Subcutaneous adipose tissue (tissue), 4 donors: ENCODE data around the gene CPPED1. TPM values are rescaled to one million over a fixed set of nuclear protein-coding genes. Genes with fewer than 3 reads are reported as not detected.

Experiments
- total RNA-seq, 4 donors: library from RNA; depleted of rRNA; stranded (reverse); fragments of >200 nt; gene quantifications; one replicate each; pipeline ENCODE4 v1.1.0, GENCODE V29; 2016
- TF ChIP-seq, protein P1 (sequence below): fragments of 450-650 bp; IDR thresholded peaks from one replicate; pipeline ENCODE4 v1.5.1; 2016; ENCODE audit warnings: low read depth, mild to moderate bottlenecking, control low read depth, antibody characterized with exemption, moderate library complexity

The CPPED1 gene
- total RNA-seq, 4 donors from 2014 or later = 15.3 to 32.0 (median 23.3) TPM

DNA sequence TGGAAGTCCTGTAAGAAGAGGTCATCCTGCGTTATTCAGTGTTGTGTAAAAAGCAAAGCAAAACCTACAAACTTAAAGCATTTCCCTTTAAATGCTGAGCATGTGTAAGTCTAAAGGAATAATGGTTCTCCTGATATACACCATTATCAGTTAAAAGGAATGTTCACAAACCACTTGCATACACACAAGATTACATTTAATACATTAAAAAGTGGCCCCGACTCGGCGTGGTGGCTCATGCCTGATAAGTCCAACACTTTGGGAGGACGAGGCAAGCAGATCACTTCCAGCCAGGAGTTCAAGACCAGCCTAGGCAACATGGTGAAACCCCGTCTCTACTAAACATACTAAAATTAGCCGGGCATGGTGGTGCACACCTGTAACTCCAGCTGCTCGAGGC is 30.5 kb downstream of the CPPED1 start:
- TF ChIP-seq, protein P1, sequence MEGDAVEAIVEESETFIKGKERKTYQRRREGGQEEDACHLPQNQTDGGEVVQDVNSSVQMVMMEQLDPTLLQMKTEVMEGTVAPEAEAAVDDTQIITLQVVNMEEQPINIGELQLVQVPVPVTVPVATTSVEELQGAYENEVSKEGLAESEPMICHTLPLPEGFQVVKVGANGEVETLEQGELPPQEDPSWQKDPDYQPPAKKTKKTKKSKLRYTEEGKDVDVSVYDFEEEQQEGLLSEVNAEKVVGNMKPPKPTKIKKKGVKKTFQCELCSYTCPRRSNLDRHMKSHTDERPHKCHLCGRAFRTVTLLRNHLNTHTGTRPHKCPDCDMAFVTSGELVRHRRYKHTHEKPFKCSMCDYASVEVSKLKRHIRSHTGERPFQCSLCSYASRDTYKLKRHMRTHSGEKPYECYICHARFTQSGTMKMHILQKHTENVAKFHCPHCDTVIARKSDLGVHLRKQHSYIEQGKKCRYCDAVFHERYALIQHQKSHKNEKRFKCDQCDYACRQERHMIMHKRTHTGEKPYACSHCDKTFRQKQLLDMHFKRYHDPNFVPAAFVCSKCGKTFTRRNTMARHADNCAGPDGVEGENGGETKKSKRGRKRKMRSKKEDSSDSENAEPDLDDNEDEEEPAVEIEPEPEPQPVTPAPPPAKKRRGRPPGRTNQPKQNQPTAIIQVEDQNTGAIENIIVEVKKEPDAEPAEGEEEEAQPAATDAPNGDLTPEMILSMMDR = no peak

DNA sequence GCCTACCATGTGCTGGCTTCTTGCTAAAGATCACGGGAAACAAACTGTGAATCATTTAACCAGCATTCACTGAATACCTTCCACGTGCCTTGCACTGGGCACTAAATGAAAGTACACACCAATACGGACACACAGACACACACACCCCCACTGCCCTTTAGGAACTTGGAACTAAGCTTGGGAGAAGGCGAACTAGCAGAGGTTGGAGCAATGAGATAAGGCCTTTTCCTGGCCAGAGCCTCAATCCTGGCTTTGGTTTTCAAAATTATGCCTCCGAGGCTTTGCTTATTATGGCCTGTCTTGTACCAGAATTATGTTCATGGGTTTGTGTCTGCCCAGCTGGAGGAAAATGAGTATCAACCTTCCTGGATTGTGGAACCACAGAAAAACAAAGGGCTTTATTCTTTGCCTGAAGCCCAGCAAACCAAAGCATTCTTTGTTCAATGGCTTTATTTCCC is 32.3 kb downstream of the CPPED1 start:
- TF ChIP-seq, protein P1 = no peak

DNA sequence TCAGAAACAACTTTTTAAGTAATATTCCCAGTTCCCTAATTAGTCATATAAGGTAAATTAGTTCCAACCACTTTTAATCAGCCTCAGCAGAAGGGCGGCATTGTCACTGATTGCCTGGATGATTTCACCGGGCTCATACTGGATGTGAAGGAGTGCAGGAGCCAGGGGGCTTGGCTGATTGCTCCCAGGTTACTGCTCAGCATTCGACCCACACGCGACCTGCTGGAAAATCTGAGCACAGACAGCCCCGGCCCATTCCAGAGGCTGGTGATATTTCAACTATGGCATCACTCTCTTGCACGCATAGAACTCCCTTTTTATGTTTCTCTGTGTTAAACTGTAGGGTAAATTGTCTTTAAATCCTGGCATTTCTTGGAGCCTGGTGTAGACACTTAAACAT is 34.2 kb downstream of the CPPED1 start:
- TF ChIP-seq, protein P1 = no peak

DNA sequence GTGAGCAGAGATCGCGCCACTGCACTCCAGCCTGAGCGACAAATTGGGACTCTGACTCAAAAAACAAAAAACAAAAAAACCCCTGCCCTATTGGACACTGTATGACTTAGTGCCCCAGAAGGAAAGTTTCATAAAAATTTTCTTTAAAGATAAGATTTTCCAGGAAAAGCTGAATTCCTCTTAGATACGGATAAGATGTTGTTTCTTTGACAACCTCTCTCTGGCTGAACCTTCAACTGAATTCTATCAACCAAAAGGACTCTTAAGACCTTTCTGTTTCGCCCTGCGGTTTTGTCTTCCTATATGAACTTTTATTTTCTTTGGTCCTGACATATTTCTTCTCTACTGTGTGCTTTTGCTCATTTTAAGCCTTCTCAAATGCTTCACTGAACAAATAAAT is 35.8 kb downstream of the CPPED1 start:
- TF ChIP-seq, protein P1 = no peak

DNA sequence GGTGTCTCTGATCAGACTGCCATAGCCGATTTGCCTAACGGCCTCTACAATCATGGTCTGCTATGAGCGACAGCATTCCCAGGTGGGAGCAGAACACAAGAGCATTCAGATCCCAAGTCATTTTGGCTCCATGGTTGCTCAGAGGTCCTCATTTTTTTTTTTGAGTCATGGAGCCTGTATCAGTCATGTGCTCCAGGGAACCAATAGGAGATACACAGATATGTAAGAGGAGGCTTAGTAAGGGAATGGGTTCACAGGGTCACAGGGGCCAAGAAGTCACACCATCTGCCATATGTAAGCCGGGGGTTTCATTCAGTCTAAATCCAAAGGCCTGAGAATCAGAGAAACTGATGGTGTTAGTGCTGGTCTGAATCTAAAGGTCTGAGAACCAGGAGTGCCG is 36.8 kb downstream of the CPPED1 start:
- TF ChIP-seq, protein P1 = no peak

DNA sequence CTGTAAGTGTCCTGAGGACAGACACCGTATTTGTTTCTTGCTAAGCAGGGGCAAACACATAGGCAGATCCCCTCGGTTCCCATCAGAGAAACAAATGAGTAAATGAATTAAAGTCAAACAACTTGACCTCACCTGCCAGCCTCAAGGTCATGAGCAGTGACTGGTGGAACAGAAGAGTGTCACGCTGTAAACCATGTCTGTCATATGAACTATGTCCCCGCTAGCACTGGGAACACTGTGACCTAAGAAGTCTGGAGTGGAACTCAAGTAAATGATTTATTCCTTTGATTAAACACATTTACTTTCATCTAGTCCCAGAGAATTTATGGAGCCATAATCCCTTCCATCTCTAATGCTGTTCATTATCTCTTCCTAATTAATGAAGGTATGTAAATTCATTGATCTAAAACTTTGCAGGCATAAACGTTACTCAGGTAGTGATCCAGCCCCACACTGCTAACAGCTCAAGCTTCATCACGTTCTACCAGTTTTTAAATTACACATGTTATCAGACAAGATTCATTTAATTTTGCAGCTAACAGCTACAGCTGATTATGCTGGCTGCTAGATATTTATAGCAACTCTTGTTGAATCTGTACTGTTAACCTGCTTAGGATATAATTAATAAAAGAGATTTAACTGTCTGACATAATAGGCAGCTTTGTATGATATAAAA is 38.7 kb downstream of the CPPED1 start:
- TF ChIP-seq, protein P1 = no peak

DNA sequence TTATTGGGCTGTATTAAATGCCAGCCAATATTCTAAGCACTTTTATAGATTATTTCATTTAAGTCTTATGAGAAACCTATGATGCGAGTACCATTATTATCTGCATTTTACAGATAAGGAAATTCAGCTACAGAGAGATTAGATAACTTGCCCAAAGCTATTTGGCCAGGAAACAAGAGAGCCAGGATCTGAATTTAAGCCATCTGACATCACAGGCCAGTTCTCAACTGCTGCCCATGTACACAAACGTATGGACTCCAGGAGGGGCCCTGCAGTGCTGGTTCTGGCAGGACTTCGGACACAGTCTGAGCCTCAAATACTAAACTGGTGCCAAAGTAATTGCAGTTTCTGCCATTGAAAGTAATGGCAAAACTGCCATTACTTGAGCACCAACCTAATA is 40.2 kb downstream of the CPPED1 start:
- TF ChIP-seq, protein P1 = no peak
